ENCODE data around the gene MRPL22. TPM values are rescaled to one million over a fixed set of nuclear protein-coding genes. Genes with fewer than 3 reads are reported as not detected.
"Not testable (repeated sequence)": the region's sequence is repeated elsewhere in the genome, so short reads cannot be mapped to it uniquely, and the experiment has no call there.

MRPL22 gene
- total RNA-seq, 1 donor from 2014 or later, result 30.5 TPM

GRCh38 chr5:154940375-154940771 is 500 bp upstream of the MRPL22 start:
- DNase-seq (ENCODE audit: low spot score), result no peak

- no peak for DNase-seq (ENCODE audit: low spot score)
Measured at GRCh38 chr5:154943527-154943926, 2.7 kb downstream of the MRPL22 start.

GRCh38 chr5:154944716-154945115 is 3.8 kb downstream of the MRPL22 start:
- no peak for DNase-seq (ENCODE audit: low spot score)

GRCh38 chr5:154945695-154946301 is 4.9 kb downstream of the MRPL22 start:
- no peak for DNase-seq (ENCODE audit: low spot score)

GRCh38 chr5:154947778-154948177 is 6.9 kb downstream of the MRPL22 start:
- DNase-seq (ENCODE audit: low spot score), result no peak

GRCh38 chr5:154948313-154948712 is 7.4 kb downstream of the MRPL22 start:
- no peak for DNase-seq (ENCODE audit: low spot score)

GRCh38 chr5:154949781-154950180 is 8.9 kb downstream of the MRPL22 start:
- no peak for DNase-seq (ENCODE audit: low spot score)

- no peak for DNase-seq (ENCODE audit: low spot score)
Measured at GRCh38 chr5:154956712-154957111, 15.8 kb downstream of the MRPL22 start.

GRCh38 chr5:154962494-154962893 is 21.6 kb downstream of the MRPL22 start:
- no peak for DNase-seq (ENCODE audit: low spot score)

GRCh38 chr5:154966081-154966841 is 25.4 kb downstream of the MRPL22 start:
- no peak for DNase-seq (ENCODE audit: low spot score)

GRCh38 chr5:154966874-154967273 is 26.0 kb downstream of the MRPL22 start:
- DNase-seq (ENCODE audit: low spot score), result no peak

- no peak for DNase-seq (ENCODE audit: low spot score)
Measured at GRCh38 chr5:154967421-154968024, 26.6 kb downstream of the MRPL22 start.

GRCh38 chr5:154968953-154969352 is 28.1 kb downstream of the MRPL22 start:
- DNase-seq (ENCODE audit: low spot score), result no peak

GRCh38 chr5:154970759-154971158 is 29.9 kb downstream of the MRPL22 start:
- no peak for DNase-seq (ENCODE audit: low spot score)

- no peak for DNase-seq (ENCODE audit: low spot score)
Measured at GRCh38 chr5:154971501-154971900, 30.6 kb downstream of the MRPL22 start.

- DNase-seq (ENCODE audit: low spot score), result no peak
Measured at GRCh38 chr5:154972476-154973080, 31.7 kb downstream of the MRPL22 start.

GRCh38 chr5:154976082-154976481 is 35.2 kb downstream of the MRPL22 start:
- DNase-seq (ENCODE audit: low spot score), result not testable (repeated sequence)

GRCh38 chr5:154977409-154977808 is 36.5 kb downstream of the MRPL22 start:
- DNase-seq (ENCODE audit: low spot score), result no peak

GRCh38 chr5:154978294-154978693 is 37.4 kb downstream of the MRPL22 start:
- not testable (repeated sequence) for DNase-seq (ENCODE audit: low spot score)

- no peak for DNase-seq (ENCODE audit: low spot score)
Measured at GRCh38 chr5:154984946-154985516, 44.2 kb downstream of the MRPL22 start.

GRCh38 chr5:154986151-154986550 is 45.3 kb downstream of the MRPL22 start:
- no peak for DNase-seq (ENCODE audit: low spot score)

- no peak for DNase-seq (ENCODE audit: low spot score)
Measured at GRCh38 chr5:154989626-154990025, 48.8 kb downstream of the MRPL22 start.
